ENCODE results near the gene LIPC.

The LIPC gene

GRCh38 chr15:58520936-58521292 is 89.1 kb downstream of the LIPC start:
- DNase-seq = no peak

GRCh38 chr15:58521293-58521991 is 89.7 kb downstream of the LIPC start:
- DNase-seq = no peak

GRCh38 chr15:58522391-58522790 is 90.6 kb downstream of the LIPC start:
- no peak for DNase-seq

- no peak for DNase-seq
Measured at GRCh38 chr15:58522865-58523264, 91.1 kb downstream of the LIPC start.

DNA sequence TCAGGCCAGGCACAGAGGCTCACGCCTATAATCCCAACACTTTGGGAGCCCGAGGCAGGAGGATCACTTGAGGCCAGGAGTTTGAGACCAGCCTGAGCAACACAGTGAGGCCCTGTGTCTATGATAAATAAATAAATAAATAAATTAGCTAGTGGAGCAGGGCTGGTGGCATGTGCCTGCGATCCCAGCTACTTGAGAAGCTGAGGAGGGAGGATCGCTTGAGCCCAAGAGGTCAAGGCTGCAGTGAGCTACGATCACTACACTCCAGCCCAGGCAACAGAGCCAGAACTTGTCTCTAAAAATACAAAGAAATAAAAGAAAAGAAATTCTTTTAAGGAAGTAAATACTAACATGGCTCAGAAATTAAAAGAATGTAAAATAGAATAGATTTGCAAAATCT is 91.8 kb downstream of the LIPC start:
- no peak for DNase-seq

GRCh38 chr15:58524247-58524646 is 92.5 kb downstream of the LIPC start:
- DNase-seq = no peak

- no peak for DNase-seq
Measured at GRCh38 chr15:58525991-58526421, 94.2 kb downstream of the LIPC start.

GRCh38 chr15:58526647-58527192 is 94.9 kb downstream of the LIPC start:
- no peak for DNase-seq

DNA sequence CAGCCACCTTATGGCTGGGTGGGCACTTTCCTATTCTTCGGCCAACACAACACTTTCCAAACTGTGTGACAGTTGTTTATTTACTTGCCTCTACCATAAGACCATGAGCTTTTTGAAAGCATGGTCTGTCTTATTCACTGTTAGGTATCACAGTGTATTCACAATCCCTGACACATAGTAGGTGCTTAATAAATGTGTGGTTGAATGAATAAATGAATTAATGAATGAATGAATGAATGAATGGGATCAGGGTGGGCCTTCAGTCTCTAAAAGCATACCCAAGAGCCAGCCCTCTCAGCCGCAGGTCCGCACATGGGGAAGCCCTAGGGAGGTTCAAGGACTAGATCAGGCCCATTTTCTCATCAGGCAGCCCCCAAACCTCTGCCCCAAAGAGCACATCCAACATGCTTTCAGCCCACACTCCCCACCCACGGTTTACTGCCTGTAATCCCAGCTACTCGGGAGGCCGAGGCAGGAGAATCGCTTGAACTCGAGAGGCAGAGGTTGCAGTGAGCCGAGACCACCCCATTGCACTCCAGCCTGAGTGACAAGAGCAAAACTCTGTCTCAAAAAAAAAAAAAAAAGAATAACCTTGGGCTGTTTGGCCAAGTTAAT is 95.9 kb downstream of the LIPC start:
- DNase-seq = no peak

- DNase-seq = no peak
Measured at GRCh38 chr15:58528188-58528870, 96.5 kb downstream of the LIPC start.

DNA sequence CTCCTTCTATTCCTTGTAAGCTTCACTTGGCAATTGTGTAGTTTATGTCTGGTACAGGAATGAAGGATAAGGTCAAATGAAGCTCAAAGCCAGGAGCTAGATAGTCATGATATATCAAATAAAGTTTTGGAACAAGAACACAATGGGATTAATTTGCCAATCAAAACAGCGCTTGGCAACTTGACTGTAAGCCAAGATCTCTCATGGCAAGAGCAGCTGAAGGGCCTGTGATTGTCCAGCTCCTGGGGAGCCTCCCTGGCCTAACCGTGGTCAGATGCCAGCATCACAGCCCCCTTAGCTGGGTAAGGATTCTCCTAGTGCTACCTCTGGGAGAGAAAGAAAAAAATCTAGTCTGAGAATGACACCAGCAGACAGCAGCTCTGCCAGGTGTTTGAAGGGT is 97.2 kb downstream of the LIPC start:
- no peak for DNase-seq

DNA sequence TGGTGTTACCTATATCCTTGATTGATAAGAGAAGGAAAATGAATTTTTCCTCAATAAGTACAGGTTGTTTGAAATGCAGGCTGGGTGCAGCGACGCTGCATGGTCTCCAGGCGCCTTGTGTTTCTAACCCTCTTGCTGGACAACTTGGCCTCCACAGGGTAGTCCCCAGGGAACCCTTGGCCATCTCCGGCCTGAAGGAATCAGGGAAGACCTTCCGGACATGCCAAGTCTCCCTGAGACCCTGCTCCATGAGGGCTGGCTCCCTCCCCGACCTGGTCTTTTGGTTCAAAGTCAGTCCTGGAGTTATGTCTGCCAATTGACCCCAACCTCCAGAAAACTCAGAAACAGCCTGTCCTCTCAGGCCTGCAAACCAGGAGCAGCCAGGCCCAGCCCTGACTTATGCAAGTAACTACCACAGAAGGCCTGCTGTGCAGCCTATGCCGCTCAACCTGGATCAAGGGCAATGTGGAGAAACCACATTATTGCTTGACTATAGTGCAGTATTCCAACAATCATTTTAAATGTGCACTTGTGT is 98.3 kb downstream of the LIPC start:
- no peak for DNase-seq

GRCh38 chr15:58532126-58532525 is 100.3 kb downstream of the LIPC start:
- no peak for DNase-seq

GRCh38 chr15:58534556-58534955 is 102.8 kb downstream of the LIPC start:
- DNase-seq = no peak

GRCh38 chr15:58535337-58535736 is 103.5 kb downstream of the LIPC start:
- DNase-seq = no peak

DNA sequence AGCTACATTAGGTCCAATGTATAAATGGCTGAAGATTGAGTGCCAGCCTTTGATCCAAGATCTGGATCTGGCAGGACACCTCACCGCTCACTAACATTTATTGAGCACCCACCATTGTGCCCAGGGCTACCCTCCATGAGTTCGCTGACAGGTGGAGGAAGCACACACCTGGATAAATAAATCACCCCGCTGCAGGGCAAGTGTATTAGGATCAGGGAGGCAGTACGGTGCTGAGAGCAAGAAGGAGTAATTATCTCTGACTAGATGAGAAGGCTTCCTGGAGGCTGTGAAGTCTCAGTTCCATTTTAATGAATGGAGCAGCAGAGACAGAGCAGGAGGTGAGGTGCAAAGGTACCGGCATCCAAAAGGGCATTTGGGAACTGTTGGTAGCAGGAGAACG is 104.1 kb downstream of the LIPC start:
- no peak for DNase-seq

- DNase-seq = no peak
Measured at GRCh38 chr15:58536414-58536813, 104.6 kb downstream of the LIPC start.

DNA sequence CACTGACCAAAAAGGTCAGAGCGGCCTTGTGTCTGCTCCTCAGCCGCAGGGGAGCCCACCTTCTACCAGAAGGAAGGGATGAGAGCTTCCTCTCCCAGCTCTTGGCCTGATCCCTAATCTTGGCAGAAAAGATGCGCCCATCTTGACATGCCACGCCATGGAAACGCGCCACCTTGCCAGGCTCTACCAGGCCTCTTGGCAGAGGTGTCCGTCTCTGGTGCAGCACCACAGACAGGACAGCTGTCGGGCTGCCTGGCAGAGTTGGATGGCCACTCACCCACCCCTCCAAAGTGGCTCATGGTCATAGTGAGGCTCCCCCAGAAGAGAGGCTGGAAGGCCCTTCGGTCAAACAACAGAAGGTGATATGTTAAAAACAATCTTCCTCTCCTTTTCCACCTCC is 105.2 kb downstream of the LIPC start:
- no peak for DNase-seq

GRCh38 chr15:58538225-58538727 is 106.5 kb downstream of the LIPC start:
- DNase-seq = no peak

GRCh38 chr15:58538901-58539300 is 107.1 kb downstream of the LIPC start:
- DNase-seq = no peak

GRCh38 chr15:58539548-58539947 is 107.8 kb downstream of the LIPC start:
- DNase-seq = no peak

GRCh38 chr15:58541410-58542087 is 109.8 kb downstream of the LIPC start:
- DNase-seq = no peak
